ENCODE data around the gene NUTM2E. TPM values are rescaled to one million over a fixed set of nuclear protein-coding genes. Genes with fewer than 3 reads are reported as not detected.
"Not testable (repeated sequence)": the region's sequence is repeated elsewhere in the genome, so short reads cannot be mapped to it uniquely, and the experiment has no call there.

Gene NUTM2E, protein sequence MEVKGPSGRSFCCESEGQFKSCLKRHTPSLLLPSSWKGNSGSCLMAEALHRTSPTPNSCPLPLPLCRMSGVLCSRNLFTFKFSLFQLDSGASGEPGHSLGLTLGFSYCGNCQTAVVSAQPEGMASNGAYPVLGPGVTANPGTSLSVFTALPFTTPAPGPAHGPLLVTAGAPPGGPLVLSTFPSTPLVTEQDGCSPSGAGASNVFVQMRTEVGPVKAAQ (N-terminal part only)
- total RNA-seq = under 1 TPM in 1 of 4 donors, not detected in 3; 0.65 TPM

DNA sequence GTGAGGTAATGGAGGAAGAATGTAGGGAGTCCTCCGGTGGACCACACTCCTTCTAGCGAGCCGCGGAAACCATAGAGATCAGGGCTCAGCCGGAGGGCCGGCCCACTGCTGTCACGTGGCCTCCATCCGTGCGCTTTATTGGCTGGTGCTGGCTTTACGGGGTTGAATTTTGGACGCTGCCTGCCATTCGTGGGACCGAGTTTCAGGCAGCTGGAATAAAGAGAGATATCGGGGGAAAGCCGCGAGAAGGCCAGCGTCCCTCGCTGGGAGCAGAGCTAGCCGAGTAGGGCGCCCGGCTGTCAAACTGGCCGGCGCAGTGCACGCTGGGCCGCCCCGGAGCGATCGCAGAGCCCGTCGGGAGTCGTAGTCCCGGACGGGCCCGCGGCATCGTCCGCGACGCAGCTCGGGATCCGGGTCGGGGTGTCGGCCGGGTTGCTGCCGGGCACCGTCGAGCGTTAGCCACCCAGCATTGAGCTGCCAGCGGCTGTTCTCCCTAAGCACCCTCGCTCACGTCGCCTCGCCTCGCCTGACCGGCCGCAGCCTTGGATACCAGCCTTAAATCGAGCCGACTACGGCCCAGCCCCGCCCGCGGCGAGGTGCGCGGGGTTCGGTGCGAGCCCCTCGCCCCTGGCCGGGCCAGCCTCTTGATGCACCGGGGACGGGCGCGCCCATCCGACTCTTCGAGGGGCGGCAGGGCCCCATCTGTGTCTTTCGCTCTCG lies at the start of gene NUTM2E:
NUTM2E (plus strand) TSS at position 244 of the 720 bp plus-strand sequence. CDS start 15,002 bp downstream, outside the sequence.
- ATAC-seq (ENCODE audit: low FRiP score) = peak; percentile 98

DNA sequence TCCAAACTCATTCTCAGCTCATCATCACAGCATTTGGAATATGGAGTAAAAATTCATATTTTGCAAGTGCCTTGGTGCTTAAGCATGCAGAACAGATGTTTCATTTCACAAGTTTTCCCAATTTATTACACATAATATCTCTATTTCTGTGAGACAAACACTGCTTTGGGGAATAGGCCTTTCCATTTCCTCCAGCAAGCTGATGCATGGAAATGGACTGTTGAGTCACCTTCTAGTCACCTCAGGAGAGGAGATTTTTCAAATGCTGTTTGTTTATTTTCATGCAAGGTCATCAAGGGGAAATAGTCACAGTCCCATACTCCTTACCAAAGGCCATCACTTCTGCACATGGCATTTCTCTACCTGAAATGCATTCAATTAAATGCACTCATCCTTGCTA lies 48.5 kb upstream of the NUTM2E start:
- ATAC-seq (ENCODE audit: low FRiP score) = not testable (repeated sequence)

More for the DNA sequence above, at the start of gene NUTM2E:
- peak; percentile 32 for DNase-seq (ENCODE audit: low spot score)

DNA sequence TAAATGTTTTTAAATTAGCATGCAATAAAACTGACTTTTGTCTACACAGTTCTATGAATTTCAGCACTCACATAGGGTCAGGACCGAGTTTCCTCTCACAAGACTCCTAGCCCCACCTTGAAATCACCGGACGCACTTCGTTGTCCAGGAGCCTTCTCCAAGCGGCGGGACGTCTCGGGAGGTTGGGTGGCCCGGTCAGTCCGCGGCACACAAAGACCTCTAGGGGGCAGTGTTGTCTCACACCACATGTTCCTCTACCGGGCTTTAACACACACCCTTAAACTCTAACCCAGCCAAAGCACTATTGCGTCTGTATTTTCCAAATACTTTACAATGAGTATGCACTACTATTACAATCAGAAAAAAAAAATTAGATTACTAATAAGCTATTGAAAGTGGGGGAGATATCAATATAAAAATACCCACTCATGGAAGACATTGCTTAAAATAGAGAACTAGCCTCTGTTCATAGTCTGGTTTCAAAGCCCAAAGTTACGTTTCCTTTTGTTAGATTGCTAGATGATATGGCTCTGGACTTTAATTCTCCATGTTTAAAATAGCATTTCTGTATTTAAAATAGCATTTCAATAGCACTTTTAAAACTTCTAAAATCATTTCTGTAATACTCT lies 47.1 kb upstream of the NUTM2E start:
- DNase-seq (ENCODE audit: low spot score) (peak; percentile 34), ATAC-seq (ENCODE audit: low FRiP score) (peak; percentile 90)

More for the DNA sequence above, 48.5 kb upstream of the NUTM2E start:
- DNase-seq (ENCODE audit: low spot score) = not testable (repeated sequence)

DNA sequence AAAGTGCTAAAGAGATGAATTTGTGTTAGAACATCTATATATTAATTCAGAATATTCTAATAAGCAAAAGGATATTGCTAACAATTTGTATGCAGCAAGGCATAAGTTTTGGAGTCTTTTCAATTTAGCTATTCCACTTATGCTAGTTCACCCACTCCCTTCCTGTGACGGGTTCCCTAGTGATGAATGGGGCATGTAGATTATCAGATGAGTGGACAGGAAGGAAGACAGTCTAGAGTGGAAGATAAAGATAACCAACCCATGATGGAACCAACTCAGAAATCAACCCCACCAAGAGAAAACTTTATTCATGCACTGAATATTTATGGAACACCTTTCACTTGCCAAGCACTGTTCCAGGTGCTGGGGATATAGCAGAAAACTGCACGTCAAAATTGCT lies 46.5 kb upstream of the NUTM2E start:
- not testable (repeated sequence) for ATAC-seq (ENCODE audit: low FRiP score); DNase-seq (ENCODE audit: low spot score)

DNA sequence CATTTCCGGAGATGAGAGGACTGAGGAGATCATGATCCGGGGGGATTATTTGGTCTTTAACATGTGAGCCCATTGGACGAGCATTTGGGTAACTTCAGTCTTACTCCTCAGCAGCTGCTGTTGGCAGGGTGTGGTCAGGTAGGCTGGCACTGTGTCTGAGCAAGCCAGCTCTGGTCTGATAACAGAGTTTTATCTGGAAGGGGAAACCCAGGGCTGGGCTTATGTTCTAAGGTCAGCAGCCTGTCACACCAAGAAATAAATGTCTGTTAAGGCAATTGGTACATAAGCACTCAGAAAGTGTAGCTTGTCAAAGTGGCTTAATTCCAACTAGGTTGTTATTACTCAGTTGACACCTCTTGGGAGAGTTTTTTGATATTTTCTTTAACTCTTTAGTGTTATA lies 45.0 kb upstream of the NUTM2E start:
- not testable (repeated sequence) for ATAC-seq (ENCODE audit: low FRiP score); DNase-seq (ENCODE audit: low spot score)

DNA sequence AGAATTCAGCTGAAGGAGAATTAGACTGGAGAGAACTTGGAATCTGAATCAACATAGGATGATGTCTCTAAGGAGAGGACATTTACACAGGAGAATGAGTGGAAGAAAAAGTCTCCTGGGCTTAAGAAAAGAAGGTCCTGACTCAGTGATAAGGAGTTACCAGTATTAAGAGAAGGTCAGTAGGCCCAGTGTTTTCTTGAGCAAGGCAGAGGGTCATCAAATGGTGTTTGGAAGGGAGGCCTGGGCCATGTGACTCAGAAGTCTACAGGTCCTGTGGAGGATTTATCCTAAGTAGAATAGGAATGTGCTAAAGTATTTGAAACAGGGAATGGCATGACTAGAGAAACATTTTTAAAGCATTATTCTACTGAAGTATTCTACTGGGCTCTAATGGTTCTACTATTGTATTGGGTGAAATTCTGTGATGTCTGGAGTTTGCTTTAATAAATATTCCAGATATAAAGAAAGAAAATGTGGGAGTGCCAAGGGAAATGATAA lies 39.0 kb upstream of the NUTM2E start:
- not testable (repeated sequence) for DNase-seq (ENCODE audit: low spot score); ATAC-seq (ENCODE audit: low FRiP score)

DNA sequence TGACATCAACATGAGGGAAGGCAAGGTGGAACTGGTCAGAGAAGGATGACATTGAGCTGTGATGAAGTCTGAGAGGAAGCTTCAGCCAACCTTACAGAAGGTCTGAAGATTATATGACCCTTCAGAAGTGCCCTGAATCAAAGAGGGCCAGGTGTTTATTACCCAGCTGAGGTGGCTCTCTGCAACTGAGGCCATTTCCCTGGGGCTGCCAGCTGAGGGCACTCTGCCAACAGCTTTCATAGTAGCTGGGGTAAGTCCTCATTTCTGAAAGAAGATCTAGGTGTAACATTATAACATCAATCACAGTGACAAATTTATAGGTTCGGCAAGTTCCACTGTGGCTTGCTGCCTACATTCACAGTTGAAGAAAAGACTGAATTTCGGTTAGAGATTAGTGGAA lies 37.2 kb upstream of the NUTM2E start:
- ATAC-seq (ENCODE audit: low FRiP score); DNase-seq (ENCODE audit: low spot score): not testable (repeated sequence)

DNA sequence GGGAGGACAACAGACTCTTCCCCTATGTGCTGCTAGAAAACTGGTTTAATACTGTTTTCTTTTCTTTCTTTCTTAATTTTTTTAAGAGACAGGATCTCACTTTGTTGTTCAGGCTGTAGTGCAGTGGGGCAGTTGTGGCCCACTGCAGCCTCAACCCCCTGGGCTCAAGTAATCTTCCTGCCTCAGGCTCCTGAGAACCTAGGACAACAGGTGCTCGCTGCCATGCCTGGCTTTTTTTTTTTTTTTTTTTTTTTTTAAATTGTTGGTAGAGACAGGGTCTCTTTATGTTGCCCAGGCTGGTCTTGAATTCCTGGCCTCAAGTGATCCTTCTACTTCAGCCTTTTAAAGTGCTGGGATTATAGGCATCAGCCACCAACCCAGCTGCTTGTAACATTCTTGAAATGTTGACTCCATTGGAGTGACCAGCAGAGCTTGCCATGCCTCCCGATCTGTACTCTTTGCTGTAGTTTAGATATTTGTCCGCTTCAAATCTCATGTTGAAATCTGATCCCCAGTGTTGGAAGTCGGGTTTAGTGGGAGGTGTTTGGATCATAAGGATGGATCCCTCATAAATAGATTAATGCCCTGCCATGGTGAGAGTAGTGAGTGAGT lies 34.5 kb upstream of the NUTM2E start:
- DNase-seq (ENCODE audit: low spot score); ATAC-seq (ENCODE audit: low FRiP score): not testable (repeated sequence)

DNA sequence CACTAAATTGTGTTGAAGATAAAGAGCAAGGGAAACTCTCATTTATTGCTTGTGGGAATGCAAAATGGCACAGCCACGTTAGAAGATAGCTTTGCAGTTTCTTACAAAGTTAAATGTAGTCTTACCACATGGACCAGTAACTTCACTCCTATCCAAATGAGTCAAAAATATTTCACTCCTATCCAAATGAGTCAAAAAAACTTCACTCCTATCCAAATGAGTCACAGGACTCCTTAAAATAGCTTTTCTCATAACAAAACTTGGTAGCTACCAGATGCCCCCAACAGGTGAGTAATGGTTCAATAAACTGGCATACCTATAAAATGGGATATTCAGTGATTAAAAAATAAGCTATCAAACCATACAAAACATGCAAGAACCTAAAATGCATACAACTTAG lies 27.2 kb upstream of the NUTM2E start:
- peak; percentile 32 for ATAC-seq (ENCODE audit: low FRiP score)

DNA sequence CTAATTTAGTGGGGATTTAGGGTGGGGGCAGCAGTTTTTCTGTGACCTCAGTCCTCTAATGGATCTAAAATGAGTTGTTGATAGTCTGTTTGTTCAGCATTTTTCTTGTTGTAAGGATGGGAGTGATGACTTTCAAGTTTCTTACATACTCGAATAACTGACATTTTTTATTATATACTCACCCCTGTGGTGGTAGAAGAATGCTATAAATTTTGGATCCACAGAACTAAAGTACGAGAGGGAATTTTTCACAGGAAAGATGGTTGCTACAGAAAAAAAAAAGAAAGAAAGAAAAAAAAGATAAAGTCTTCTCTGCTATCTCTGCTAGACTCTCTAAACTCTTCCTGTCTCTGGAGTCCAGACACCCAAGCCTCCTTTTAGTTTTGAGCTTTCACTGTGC lies 20.7 kb upstream of the NUTM2E start:
- not testable (repeated sequence) for ATAC-seq (ENCODE audit: low FRiP score); DNase-seq (ENCODE audit: low spot score)

More for the DNA sequence above, 27.2 kb upstream of the NUTM2E start:
- not testable (repeated sequence) for DNase-seq (ENCODE audit: low spot score)

DNA sequence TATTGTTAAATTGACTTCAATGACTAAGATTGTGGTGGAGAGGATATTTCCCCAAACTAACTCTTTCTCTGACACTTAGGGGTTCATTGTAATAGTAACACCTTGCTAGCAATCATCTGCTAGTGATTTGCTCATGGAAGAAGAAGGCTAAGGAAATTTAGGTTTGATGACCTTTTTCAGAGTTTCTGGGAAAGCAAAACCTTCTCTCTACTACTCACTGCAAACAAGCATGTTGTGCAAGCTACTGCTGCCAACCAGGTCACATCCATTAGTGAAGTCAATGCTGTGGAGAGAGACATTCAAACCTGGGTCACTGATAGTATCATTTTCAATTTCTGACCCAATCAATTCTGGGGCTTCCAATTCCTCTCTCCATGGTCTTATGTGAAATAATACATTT lies 14.6 kb upstream of the NUTM2E start:
- ATAC-seq (ENCODE audit: low FRiP score); DNase-seq (ENCODE audit: low spot score): not testable (repeated sequence)

DNA sequence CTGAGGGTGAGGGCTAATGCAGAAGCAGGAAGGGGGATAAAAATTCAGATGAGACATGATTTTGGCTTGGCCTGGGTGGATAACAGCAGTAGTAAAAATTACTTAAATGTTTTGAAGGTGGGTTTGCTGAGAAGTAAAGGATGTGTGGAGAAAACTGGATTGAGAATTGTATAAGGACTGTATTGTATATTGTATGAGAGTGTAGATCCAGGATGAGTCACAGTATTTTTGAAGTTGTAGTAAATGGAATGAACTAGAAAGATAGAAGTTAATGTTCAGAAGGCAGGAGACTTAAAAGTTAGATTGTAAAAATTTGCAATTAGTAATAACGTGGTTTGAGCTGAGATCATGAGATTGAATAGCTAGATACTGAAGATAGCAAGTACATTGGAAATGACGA lies 10.2 kb upstream of the NUTM2E start:
- DNase-seq (ENCODE audit: low spot score); ATAC-seq (ENCODE audit: low FRiP score): not testable (repeated sequence)

DNA sequence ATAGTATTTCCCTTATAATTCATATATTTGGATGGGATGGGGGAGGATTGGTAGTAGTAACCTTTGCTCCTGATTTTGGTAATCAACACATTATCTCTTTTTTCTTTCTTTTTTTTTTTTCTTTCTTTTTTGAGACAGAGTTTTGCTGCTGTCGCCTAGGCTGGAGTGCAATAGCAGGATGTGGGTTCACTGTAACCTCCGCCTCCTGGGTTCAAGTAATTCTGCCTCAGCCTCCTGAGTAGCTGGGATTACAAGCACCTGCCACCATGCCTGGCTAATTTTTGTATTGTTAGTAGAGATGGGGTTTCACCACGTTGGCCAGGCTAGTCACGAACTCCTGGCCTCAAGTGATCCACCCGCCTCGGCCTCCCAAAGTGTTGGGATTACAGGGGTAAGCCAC lies 3.2 kb upstream of the NUTM2E start:
- DNase-seq (ENCODE audit: low spot score); ATAC-seq (ENCODE audit: low FRiP score): not testable (repeated sequence)

DNA sequence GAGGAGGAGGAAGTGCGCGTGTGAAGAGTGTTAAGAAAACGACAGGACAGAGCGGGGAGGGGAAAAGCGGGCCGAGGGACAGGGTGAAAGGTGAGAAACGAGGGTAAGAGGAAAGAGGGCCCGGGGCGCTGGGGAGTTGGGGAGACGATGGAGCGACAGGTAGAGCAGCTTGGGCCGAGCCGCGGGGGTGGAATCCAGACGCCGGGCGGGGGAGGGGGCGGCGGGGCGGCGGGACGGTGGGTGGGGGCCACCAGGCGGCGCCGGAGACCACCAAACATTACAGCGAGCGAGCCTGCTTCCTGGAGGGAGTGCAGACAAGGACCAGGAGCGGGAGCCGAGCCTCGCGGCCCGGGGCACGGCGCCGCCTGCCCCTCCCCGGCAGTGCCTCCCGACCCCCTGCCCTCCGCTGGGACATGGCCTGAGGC lies 940 bp upstream of the NUTM2E start:
- not testable (repeated sequence) for DNase-seq (ENCODE audit: low spot score)
- peak; percentile 57 for ATAC-seq (ENCODE audit: low FRiP score)

DNA sequence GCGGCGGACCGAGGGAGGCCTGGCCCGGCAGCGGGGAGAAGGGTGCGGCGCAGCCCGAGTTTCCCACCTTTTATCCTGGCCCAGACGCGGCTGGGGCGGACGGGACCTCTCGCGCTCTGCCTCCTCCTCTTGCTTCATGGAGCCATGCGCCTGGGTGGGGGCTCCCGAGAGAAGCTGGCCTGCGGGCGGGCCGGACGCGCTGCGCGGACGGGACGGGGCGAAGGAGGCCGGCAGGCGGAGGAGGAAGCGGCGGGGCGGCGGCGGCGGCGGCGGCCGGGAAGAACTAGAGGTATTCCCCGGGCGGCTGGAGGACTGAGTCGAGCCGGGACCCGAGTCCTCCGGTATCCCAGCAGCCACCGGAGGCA lies 426 bp upstream of the NUTM2E start:
- DNase-seq (ENCODE audit: low spot score) = not testable (repeated sequence)

DNA sequence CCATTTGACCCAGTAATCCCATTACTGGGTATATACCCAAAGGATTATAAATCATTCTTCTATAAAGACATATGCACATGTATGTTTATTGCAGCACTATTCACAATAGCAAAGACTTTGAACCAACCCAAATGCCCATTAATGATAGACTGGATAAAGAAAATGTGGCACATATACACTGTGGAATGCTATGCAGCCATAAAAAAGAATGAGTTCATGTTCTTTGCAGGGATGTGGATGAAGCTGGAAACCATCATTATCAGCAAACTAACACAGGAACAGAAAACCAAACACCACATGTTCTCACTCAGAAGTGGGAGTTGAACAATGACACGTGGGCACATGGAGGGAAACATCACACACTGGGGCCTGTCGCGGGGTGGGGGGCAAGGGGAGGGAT lies 7.3 kb downstream of the NUTM2E start:
- not testable (repeated sequence) for DNase-seq (ENCODE audit: low spot score); ATAC-seq (ENCODE audit: low FRiP score)

More for the DNA sequence above, 426 bp upstream of the NUTM2E start:
- not testable (repeated sequence) for ATAC-seq (ENCODE audit: low FRiP score)

DNA sequence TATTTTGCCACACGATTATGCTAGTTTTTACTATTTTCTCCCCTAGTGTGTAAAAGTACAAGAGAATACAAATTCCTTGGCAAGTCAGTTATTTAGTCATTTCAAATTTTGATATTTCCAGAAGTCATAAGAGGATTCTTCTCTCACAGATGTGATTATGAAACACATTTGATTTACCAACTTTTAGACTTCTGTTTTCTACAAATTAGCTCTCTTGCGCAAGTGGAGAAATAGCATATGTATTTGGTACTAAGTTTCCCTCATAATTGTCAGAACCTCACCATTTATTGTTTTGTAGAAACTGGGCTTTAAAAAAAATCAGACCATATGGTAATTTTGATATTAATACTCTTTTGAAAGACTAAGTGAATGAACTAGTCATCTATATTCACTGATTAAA lies 9.4 kb downstream of the NUTM2E start:
- not testable (repeated sequence) for ATAC-seq (ENCODE audit: low FRiP score); DNase-seq (ENCODE audit: low spot score)

DNA sequence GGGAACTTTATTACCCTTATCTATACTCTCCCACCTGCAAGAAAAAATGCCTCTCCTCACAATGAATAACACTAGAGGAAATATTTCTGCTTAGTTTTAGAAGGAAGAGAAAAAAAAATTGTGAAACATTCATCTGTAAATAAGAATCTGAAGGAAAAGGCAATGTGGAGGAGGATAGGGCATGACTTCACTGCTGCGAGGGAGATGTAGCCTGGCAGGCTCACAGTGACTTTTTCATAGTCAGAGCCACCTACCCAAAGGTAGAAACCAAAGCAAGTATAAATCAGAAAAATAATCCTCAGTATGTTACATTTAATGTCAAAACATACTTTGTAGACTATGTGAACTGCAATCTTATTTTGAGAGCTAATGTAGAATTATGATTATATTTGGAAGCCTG lies 10.4 kb downstream of the NUTM2E start:
- not testable (repeated sequence) for DNase-seq (ENCODE audit: low spot score); ATAC-seq (ENCODE audit: low FRiP score)

DNA sequence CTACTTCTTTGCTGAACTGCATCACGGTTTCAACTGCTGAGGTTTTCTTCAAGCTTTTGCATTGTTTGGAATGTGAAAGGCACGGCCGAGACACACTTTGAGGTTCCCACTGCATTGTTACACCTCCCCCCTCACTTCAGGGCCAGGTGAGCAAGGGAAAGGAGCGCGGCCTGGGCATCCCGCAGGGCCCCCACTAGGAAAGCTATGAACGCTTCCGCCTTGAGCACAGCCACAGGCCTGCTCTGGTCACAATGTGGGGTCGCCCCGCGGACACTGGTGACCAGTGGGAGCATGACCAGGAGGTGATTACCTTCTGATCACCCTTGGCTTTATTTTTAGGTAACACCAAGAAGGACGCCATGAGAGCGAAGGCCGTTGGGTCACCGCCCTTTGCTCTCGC lies 11.9 kb downstream of the NUTM2E start:
- not testable (repeated sequence) for ATAC-seq (ENCODE audit: low FRiP score); DNase-seq (ENCODE audit: low spot score)

Measured in omental fat pad (tissue), 4 donors.